IPS DF 6.9 (cell line): ENCODE results near the gene ARHGAP45.
"Not testable (repeated sequence)": the region's sequence is repeated elsewhere in the genome, so short reads cannot be mapped to it uniquely, and the experiment has no call there.

Experiments
- DNase-seq: peaks from one replicate; pipeline ENCODE4 v3.0.0-alpha.2; 2013; ENCODE audit warnings: low read depth, low spot score
- H3K27ac ChIP-seq: one replicate; pipeline ENCODE4 v1.5.1; 2013; ENCODE audit warnings: low read length, control low read depth
- H3K27me3 ChIP-seq: 2 replicates; pipeline ENCODE4 v1.6.1; 2013; ENCODE audit warnings: mild to moderate bottlenecking, low read length; ENCODE audit not compliant: control insufficient read depth, insufficient read depth
- H3K36me3 ChIP-seq: 2 replicates; pipeline ENCODE4 v1.6.1; 2013; ENCODE audit warnings: low read length; ENCODE audit not compliant: control insufficient read depth, insufficient read depth
- H3K4me1 ChIP-seq: 2 replicates; pipeline ENCODE4 v1.6.1; 2013; ENCODE audit warnings: low read length; ENCODE audit not compliant: control insufficient read depth, insufficient read depth
- H3K4me3 ChIP-seq: 2 replicates; pipeline ENCODE4 v1.5.1; 2013; ENCODE audit warnings: mild to moderate bottlenecking, low read length
- H3K9me3 ChIP-seq: 2 replicates; pipeline ENCODE4 v1.6.1; 2013; ENCODE audit warnings: low read length, inconsistent platforms; ENCODE audit not compliant: control insufficient read depth, insufficient read depth
- WGBS: extraction: QIAGEN DNeasy Blood & Tissue Kit; methylation state at CpG from one replicate; pipeline ENCODE4 v1.1.7; 2013; ENCODE audit warnings: mixed read lengths, missing lambda C conversion rate; ENCODE audit not compliant: insufficient read length, insufficient coverage; 5-methylcytosine and 5-hydroxymethylcytosine counted together

The ARHGAP45 gene, protein sequence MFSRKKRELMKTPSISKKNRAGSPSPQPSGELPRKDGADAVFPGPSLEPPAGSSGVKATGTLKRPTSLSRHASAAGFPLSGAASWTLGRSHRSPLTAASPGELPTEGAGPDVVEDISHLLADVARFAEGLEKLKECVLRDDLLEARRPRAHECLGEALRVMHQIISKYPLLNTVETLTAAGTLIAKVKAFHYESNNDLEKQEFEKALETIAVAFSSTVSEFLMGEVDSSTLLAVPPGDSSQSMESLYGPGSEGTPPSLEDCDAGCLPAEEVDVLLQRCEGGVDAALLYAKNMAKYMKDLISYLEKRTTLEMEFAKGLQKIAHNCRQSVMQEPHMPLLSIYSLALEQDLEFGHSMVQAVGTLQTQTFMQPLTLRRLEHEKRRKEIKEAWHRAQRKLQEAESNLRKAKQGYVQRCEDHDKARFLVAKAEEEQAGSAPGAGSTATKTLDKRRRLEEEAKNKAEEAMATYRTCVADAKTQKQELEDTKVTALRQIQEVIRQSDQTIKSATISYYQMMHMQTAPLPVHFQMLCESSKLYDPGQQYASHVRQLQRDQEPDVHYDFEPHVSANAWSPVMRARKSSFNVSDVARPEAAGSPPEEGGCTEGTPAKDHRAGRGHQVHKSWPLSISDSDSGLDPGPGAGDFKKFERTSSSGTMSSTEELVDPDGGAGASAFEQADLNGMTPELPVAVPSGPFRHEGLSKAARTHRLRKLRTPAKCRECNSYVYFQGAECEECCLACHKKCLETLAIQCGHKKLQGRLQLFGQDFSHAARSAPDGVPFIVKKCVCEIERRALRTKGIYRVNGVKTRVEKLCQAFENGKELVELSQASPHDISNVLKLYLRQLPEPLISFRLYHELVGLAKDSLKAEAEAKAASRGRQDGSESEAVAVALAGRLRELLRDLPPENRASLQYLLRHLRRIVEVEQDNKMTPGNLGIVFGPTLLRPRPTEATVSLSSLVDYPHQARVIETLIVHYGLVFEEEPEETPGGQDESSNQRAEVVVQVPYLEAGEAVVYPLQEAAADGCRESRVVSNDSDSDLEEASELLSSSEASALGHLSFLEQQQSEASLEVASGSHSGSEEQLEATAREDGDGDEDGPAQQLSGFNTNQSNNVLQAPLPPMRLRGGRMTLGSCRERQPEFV

DNA sequence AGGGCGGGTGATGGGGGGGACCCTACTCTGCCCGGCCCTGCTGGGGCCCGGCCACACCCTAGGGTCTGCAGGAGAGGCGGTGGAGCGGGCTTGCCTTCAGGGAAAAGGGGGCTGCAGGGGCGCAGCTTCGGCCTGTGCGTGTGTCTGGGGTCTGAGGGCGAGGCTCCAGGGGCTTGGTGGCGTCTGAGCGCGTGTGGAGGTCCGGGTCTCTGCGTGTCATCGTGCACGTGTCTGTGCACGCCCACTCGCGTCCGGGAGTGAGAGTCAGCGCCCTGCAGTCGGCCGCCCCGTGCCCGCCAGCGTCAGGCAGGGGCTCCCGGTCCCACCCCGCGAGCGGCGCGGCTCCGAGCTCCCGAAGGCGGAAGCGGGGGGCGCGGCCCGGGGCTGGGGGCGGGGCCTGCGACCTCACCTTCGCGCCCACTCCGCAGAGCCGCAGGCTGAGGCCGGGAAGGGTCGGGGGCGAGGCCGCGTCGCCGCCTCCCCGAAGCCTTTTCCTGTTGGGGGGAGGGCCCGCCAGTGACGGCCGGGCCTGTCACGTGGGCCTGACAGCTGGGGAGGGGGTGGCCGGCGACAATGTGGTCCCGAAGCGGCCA is at the start of gene ARHGAP45:
ARHGAP45 (plus strand) TSS at position 420 of the 593 bp plus-strand sequence. CDS start 239 bp downstream, outside the sequence.
- H3K4me1 ChIP-seq, result peaks cover 10% of the 10 kb centered on the region
- H3K27ac ChIP-seq, result no peak within 1 kb of the TSS
- no peak for DNase-seq
- peak within 1 kb of the TSS; percentile 23; the same call in 1 of the 2 replicates for H3K4me3 ChIP-seq
- H3K9me3 ChIP-seq, result no peaks in the 10 kb centered on the region
- no peaks in the 10 kb centered on the region; the same call in 1 of the 2 replicates for H3K36me3 ChIP-seq
- no CpG with 5 or more reads among the region's 61 CpGs for WGBS
- H3K27me3 ChIP-seq, result no peaks in the 10 kb centered on the region

GRCh38 chr19:1017906-1018305 is 49.1 kb upstream of the ARHGAP45 start:
- no peak for DNase-seq
- Histone ChIP-seq H3K27ac (no peak overlapping the region), H3K36me3 (peaks cover 13% of the 10 kb centered on the region; the same call in 1 of the 2 replicates), H3K4me1 (peaks cover 18% of the 10 kb centered on the region), H3K9me3 (no peaks in the 10 kb centered on the region), H3K27me3 (no peaks in the 10 kb centered on the region), H3K4me3 (no peak overlapping the region)
- no CpG with 5 or more reads among the region's 9 CpGs for WGBS

DNA sequence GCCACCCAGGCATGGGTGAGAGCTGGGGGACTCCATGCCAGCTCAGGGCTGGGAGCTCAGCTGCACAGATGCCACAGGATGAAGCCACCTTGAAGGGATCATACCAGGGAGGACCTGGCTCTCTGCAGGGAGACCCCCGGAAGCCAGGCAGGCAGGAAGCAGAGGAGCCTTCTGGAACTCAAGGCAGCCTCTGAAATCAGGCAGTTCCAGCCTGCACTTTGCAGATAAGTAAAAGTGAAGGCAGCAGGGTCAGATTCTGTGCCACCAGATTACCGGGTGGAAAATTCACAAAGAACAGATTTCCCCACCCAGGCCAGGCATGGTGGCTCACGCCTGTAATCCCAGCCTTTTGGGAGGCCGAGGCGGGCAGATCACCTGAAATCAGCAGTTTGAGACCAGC is 48.6 kb upstream of the ARHGAP45 start:
- peaks cover 8% of the 10 kb centered on the region; the same call in 1 of the 2 replicates for H3K36me3 ChIP-seq
- H3K27me3 ChIP-seq, result no peaks in the 10 kb centered on the region
- peaks cover 18% of the 10 kb centered on the region for H3K4me1 ChIP-seq
- no CpG with 5 or more reads among the region's 5 CpGs for WGBS
- no peaks in the 10 kb centered on the region for H3K9me3 ChIP-seq
- H3K27ac ChIP-seq, result no peak overlapping the region
- DNase-seq, result no peak
- H3K4me3 ChIP-seq, result no peak overlapping the region

DNA sequence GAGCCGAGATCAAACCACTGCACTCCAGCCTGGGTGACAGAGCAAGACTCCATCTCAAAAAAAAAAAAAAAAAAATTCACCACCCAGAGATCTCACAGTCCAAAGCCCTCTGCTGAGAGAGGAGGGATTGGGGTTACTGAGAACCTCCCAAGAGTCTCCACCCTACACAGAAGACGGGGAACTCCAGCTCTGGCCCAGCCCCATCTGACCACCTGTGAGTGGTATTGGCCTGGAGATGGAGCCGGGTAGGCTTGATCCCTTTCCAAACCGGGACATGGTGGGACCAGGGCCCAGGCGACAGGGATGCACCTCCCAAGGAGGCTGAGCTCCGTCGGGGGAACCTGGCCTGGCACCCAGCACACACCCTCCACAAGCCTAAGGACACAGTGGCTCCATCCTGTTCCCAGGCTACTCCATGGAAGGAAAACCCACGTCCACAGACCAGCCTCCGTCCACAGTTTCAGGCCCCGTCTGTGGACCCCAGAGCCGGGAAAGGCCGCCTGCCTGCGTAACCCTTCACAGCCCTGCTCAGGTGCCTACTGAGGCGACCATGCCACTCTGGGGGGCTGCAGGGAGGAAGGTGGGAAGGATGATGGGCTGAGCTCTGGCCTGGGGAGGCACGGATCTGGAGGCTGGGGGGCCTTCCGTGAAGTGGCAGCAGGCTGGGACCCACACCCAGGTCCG is 47.9 kb upstream of the ARHGAP45 start:
- no peaks in the 10 kb centered on the region for H3K9me3 ChIP-seq
- H3K27me3 ChIP-seq, result no peaks in the 10 kb centered on the region
- peaks cover 1% of the 10 kb centered on the region; the same call in 1 of the 2 replicates for H3K36me3 ChIP-seq
- H3K27ac ChIP-seq, result no peak overlapping the region
- H3K4me3 ChIP-seq, result no peak overlapping the region
- no peak for DNase-seq
- no CpG with 5 or more reads among the region's 17 CpGs for WGBS
- H3K4me1 ChIP-seq, result peaks cover 18% of the 10 kb centered on the region

DNA sequence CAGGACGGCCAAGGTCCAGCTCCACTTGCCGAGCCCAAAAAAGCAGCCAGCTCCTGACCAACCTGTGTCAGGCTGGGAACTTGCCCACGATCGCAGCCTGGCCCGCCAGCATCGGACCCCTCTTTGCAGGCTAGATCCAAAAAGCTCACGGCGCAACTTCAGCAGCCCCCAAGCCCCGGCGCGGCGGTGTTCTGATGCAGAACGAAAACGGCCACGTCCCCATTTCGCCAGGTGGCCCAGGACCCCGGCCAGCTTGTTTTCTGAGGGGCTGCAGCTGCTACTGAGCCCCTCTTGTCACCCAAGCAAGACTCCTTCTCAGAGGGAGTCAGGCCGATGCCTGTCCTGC is 47.4 kb upstream of the ARHGAP45 start:
- no CpG with 5 or more reads among the region's 18 CpGs for WGBS
- Histone ChIP-seq H3K27me3 (no peaks in the 10 kb centered on the region), H3K4me1 (peaks cover 18% of the 10 kb centered on the region), H3K9me3 (no peaks in the 10 kb centered on the region), H3K36me3 (no peaks in the 10 kb centered on the region), H3K27ac (no peak overlapping the region), H3K4me3 (peak overlapping the region; percentile 94; the same call in 1 of the 2 replicates)
- DNase-seq, result no peak

DNA sequence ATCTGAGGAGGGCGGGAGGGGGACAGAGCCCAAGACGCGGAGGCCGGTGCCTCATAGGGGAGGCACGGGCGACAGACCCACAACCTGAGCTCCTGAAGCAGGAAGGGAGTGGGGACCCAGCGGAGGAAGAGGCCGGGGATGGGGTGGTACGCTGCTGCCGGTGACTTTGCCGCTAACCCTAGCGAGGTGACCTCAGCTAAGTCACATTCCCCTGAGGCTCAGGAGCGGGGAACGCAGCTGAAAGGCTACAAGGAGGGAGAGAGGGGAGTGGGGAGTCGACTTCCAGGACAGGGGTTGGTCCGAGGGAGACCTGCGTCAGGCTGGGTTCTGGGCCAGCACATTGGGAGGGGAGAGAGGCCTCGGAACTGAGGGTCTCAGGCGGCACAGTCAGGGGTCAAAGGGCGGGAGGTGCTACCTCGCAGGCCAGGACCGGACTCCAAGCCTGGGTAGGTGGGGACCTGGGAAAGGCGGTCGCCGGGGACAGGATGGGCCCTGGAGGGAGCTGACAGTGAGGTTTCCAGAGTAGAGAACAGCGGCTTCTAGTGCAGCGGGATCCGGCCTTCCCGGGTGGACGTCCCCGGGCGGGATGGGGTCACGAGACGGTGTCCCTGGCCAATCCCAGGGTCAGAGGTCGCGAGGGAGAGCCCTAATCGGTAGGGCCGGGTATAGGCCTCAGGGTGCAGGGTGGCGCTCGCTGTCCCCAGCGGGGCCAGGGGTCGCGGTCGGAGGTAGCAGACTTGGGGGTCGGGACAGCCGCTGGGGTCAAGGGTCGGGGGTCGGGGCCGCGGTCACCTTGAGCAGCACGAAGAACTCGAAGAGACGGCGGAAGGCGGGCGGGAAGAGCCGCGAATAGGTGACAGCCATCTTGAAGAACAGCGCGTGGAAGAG is 46.7 kb upstream of the ARHGAP45 start:
- no peak overlapping the region for H3K27ac ChIP-seq
- H3K9me3 ChIP-seq, result no peaks in the 10 kb centered on the region
- no peaks in the 10 kb centered on the region for H3K27me3 ChIP-seq
- DNase-seq, result no peak
- peaks cover 18% of the 10 kb centered on the region for H3K4me1 ChIP-seq
- H3K4me3 ChIP-seq, result peak overlapping the region; percentile 94
- no peaks in the 10 kb centered on the region for H3K36me3 ChIP-seq
- no CpG with 5 or more reads among the region's 60 CpGs for WGBS

DNA sequence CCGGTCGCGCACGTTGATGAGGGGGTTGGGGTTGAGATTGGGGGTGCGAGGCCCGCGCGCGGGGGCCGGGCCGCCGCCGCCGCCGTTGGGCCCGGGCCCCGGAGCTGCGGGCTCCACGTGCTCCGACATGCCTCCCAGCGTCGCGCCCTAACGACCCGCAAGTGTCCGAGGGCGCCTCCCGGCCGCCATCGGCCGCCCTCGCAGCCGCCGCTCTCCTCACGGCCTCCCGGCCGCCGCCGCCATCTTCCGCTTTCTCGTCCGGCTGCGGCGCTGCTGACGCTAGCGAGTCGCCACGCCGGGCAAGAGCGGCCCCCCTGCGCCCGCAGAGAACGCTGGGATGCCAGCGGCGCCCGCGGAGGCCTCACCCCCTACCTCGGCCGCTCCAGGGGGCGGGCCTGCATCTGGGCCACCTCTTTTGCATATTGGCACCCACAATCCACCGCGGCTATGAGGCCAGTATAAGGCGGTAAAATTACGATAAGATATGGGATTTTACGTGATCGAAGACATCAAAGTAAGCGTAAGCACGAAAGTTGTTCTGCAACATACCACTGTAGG is 46.0 kb upstream of the ARHGAP45 start, which contains the start of gene TMEM259:
TMEM259 (minus strand) TSS at position 256 of the 558 bp plus-strand sequence; CDS start at position 129, 127 bp downstream.
- H3K4me1 ChIP-seq, result peaks cover 18% of the 10 kb centered on the region
- H3K27ac ChIP-seq, result no peak within 1 kb of the TSS
- no peaks in the 10 kb centered on the region for H3K9me3 ChIP-seq
- WGBS, result no CpG with 5 or more reads among the region's 68 CpGs
- H3K36me3 ChIP-seq, result no peaks in the 10 kb centered on the region
- H3K27me3 ChIP-seq, result no peaks in the 10 kb centered on the region
- DNase-seq, result no peak
- H3K4me3 ChIP-seq, result peak within 1 kb of the TSS; percentile 94

DNA sequence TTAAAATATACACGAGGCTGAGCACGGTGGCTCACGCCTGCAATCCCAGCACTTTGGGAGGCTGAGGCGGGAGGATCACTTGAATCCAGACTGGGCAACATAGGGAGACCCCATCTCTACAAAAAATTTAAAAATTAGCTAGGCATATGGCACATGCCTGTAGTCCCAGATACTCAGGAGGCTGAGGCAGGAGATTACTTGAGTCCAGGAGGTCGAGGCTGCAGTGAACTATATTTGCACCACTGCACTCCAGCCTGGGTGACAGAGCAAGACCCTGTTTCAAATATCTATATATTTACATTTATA is 43.1 kb upstream of the ARHGAP45 start:
- no CpG with 5 or more reads among the region's 5 CpGs for WGBS
- not testable (repeated sequence) for H3K36me3 ChIP-seq

DNA sequence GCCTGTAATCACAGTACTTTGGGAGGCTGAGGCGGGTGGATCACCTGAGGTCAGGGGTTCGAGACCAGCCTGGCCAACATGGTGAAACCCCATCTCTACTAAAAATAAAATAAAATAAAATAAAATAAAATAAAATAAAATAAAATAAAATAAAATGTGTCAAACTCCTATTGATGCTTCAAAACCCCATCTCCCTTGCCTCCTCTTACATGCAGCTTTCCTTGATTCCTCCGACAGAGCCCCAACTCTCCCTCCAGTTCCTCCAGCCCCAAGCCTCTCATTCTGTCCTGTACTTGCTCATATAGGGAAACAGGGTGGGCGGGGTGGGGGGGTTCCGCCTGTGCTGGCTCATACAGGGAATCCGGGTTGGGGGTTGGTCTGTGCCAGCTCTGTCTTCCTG is 41.9 kb upstream of the ARHGAP45 start:
- H3K4me3 ChIP-seq, H3K4me1 ChIP-seq, H3K9me3 ChIP-seq, H3K36me3 ChIP-seq, H3K27ac ChIP-seq, DNase-seq, H3K27me3 ChIP-seq: not testable (repeated sequence)
- WGBS, result no CpG with 5 or more reads among the region's 6 CpGs

More for the DNA sequence above, 43.1 kb upstream of the ARHGAP45 start:
- H3K9me3 ChIP-seq, H3K27ac ChIP-seq, H3K27me3 ChIP-seq, H3K4me3 ChIP-seq, DNase-seq, H3K4me1 ChIP-seq: not testable (repeated sequence)
